ENCODE data around the gene ELK3. TPM values are rescaled to one million over a fixed set of nuclear protein-coding genes. Genes with fewer than 3 reads are reported as not detected.

ELK3 gene
- total RNA-seq, 1 donor from 2014 or later: 4.8 TPM

DNA sequence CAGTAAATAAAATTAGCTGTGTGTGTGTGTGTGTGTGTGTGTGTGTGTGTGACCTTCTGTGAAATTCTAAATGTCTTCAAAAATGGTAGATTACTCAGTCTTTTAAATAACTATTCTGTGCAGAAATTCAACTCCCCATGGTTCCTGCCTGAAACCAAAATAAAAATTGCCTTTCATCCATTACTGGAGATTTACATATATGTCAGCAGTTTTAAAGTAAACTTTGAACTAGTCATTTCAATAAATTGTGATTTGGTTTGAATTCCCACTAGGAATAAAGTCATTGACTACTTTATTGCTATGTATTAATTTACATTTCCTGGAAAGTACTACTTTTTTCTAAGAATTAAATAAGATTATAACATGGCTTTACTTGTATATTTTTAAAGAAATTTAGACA, 5.3 kb downstream of the ELK3 start:
- Mint-ChIP-seq H3K27me3 (ENCODE audit: insufficient read depth, low read depth) (no peaks in the 10 kb centered on the region), H3K9me3 (peaks cover 8% of the 10 kb centered on the region), H3K36me3 (peaks cover 6% of the 10 kb centered on the region), H3K4me3 (no peak overlapping the region), H3K27ac (no peak overlapping the region), H3K4me1 (peaks cover 26% of the 10 kb centered on the region)
- DNase-seq (ENCODE audit: low spot score): no peak
- H3K9me3 ChIP-seq (ENCODE audit: low read depth): no peaks in the 10 kb centered on the region
- no peak overlapping the region for H3K4me3 ChIP-seq
- no peaks in the 10 kb centered on the region for H3K79me2 ChIP-seq (ENCODE audit: low read depth)
- peaks cover 14% of the 10 kb centered on the region for H3K4me1 ChIP-seq
- H3K4me2 ChIP-seq: no peak overlapping the region
- no peaks in the 10 kb centered on the region for H4K20me1 ChIP-seq (ENCODE audit: low read depth)
- H3K36me3 ChIP-seq: no peaks in the 10 kb centered on the region
- peaks cover 15% of the 10 kb centered on the region for H3F3A ChIP-seq (ENCODE audit: low read depth)
- H2AFZ ChIP-seq (replicated peaks): no peak overlapping the region
- H3K9ac ChIP-seq: no peak overlapping the region
- peaks cover 37% of the 10 kb centered on the region for H3K27me3 ChIP-seq
- H3K27ac ChIP-seq: no peak overlapping the region
- TF ChIP-seq, protein P1, sequence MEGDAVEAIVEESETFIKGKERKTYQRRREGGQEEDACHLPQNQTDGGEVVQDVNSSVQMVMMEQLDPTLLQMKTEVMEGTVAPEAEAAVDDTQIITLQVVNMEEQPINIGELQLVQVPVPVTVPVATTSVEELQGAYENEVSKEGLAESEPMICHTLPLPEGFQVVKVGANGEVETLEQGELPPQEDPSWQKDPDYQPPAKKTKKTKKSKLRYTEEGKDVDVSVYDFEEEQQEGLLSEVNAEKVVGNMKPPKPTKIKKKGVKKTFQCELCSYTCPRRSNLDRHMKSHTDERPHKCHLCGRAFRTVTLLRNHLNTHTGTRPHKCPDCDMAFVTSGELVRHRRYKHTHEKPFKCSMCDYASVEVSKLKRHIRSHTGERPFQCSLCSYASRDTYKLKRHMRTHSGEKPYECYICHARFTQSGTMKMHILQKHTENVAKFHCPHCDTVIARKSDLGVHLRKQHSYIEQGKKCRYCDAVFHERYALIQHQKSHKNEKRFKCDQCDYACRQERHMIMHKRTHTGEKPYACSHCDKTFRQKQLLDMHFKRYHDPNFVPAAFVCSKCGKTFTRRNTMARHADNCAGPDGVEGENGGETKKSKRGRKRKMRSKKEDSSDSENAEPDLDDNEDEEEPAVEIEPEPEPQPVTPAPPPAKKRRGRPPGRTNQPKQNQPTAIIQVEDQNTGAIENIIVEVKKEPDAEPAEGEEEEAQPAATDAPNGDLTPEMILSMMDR (IDR thresholded peaks at IDR 0.05): no peak
- TF ChIP-seq EZH2phosphoT487 (IDR thresholded peaks at IDR 0.05) (no peak), EZH2 (IDR thresholded peaks at IDR 0.05) (no peak)

DNA sequence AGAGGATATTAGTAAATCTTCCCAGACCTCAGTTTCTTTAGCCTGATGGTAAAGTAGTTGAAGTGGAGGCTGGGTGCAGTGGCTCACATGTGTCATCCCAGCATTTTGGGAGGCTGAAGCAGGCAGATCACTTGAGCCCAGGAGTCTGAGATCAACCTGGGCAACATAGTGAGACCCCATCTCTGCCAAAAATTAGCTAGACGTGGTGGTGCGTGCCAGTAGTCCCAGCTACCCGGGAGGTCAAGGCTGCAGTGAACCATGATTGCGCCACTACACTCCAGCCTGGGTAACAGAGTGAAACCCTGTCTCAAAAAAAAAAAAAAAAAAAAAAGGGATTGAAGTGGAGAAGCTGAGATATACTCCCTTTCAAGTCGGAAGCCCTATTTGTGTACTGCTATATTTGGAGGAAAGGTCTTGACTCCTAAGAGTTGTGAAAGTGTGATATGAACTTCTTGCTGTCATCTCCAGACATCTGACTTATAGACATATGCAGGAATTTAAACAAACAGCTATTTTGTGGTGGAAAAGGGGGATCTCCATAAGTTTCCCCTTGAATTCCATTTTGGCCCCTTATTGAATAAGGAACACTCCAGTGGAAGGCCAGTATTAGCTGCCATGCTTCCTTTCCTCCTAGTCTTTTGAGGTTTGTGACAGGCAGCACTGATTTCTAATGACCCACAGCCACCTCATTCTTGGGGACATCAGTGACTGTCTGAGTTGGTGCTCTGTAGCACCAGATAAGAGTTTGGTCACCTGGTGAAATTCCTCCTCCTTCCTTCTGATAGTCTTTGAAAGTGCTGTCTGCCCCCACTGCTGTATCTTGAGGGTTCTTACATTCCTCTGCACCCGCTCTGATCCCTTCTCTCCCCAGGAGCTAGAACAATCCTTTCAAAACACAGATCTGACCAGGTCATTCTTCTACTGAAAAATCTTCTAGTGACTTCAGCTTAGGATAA, 7.4 kb downstream of the ELK3 start:
- no peak overlapping the region for H3K27ac Mint-ChIP-seq
- peaks cover 8% of the 10 kb centered on the region for H3K9me3 Mint-ChIP-seq
- Histone ChIP-seq H3K4me2 (no peak overlapping the region), H2AFZ (replicated peaks) (no peak overlapping the region), H3K9ac (no peak overlapping the region), H3K9me3 (ENCODE audit: low read depth) (no peaks in the 10 kb centered on the region), H3K4me3 (no peak overlapping the region), H3K4me1 (no peaks in the 10 kb centered on the region), H3K79me2 (ENCODE audit: low read depth) (no peaks in the 10 kb centered on the region), H3K27ac (no peak overlapping the region), H4K20me1 (ENCODE audit: low read depth) (no peaks in the 10 kb centered on the region), H3F3A (ENCODE audit: low read depth) (no peaks in the 10 kb centered on the region), H3K27me3 (peaks cover 17% of the 10 kb centered on the region), H3K36me3 (no peaks in the 10 kb centered on the region)
- DNase-seq (ENCODE audit: low spot score): no peak
- H3K36me3 Mint-ChIP-seq: peaks cover 12% of the 10 kb centered on the region
- H3K4me1 Mint-ChIP-seq: peaks cover 16% of the 10 kb centered on the region
- H3K4me3 Mint-ChIP-seq: no peak overlapping the region
- TF ChIP-seq, protein P1 (IDR thresholded peaks at IDR 0.05): no peak
- no peak for TF ChIP-seq EZH2 (IDR thresholded peaks at IDR 0.05)
- H3K27me3 Mint-ChIP-seq (ENCODE audit: insufficient read depth, low read depth): peaks cover 6% of the 10 kb centered on the region

DNA sequence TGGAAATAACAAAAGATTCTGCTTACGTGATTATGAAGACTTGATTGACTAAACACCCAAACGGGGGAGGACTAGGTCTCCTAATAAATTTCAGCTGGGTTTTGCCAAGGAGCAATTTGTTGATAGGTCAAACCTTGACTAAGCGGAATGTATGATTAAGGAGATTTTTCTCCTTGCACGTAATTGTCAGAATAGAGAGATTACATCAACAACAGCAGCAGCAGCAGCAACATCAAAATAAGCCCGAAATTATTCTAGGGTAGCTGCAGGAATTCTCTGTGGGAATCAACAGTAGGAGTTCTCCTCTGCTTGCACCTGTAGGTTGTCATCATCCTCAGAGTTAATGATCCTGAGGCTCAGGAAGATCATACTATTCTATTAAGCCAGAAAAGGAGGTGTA, 10.2 kb downstream of the ELK3 start:
- no peak overlapping the region for H3K4me3 Mint-ChIP-seq
- no peaks in the 10 kb centered on the region for H4K20me1 ChIP-seq (ENCODE audit: low read depth)

More for the DNA sequence above, 10.2 kb downstream of the ELK3 start:
- peaks cover 8% of the 10 kb centered on the region for H3K9me3 Mint-ChIP-seq
- Histone ChIP-seq H3K9me3 (ENCODE audit: low read depth) (no peaks in the 10 kb centered on the region), H3F3A (ENCODE audit: low read depth) (no peaks in the 10 kb centered on the region), H3K27ac (no peak overlapping the region), H3K9ac (no peak overlapping the region), H3K4me2 (no peak overlapping the region), H3K27me3 (no peaks in the 10 kb centered on the region), H2AFZ (replicated peaks) (no peak overlapping the region), H3K36me3 (no peaks in the 10 kb centered on the region), H3K4me3 (no peak overlapping the region), H3K4me1 (no peaks in the 10 kb centered on the region), H3K79me2 (ENCODE audit: low read depth) (no peaks in the 10 kb centered on the region)
- H3K4me1 Mint-ChIP-seq: peaks cover 13% of the 10 kb centered on the region
- peaks cover 12% of the 10 kb centered on the region for H3K36me3 Mint-ChIP-seq
- H3K27me3 Mint-ChIP-seq (ENCODE audit: insufficient read depth, low read depth): peaks cover 6% of the 10 kb centered on the region
- DNase-seq (ENCODE audit: low spot score): no peak
- TF ChIP-seq, protein P1 (IDR thresholded peaks at IDR 0.05): no peak
- TF ChIP-seq EZH2phosphoT487 (IDR thresholded peaks at IDR 0.05) (no peak), EZH2 (IDR thresholded peaks at IDR 0.05) (no peak)
- H3K27ac Mint-ChIP-seq: no peak overlapping the region
